ENCODE data around the gene GIMAP2. TPM values are rescaled to one million over a fixed set of nuclear protein-coding genes. Genes with fewer than 3 reads are reported as not detected.
A peak's percentile ranks its signal among the peaks of the same experiment; 100 is the strongest.

The GIMAP2 gene
- total RNA-seq, 2 donors from 2014 or later, result 7.0 to 9.2 TPM

DNA sequence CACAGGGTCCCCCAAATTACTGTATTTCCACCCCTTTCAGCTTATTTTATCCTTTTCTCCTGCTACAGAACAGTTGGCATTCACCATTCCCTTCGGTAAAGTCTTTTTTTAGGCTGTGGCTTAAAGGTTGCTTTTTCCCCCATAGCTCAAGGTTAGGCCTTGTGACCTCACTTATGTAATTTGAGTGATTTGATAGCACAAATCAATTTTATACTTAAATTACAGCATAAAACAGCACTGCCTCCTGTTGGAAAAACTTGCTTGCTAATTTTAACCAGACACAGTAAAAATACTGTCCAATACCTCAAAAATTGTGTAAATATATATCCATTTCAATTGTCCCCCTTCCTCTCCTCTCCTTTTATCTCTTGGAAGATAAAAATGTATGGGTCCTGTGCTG is 38.0 kb downstream of the GIMAP2 start:
- ATAC-seq (no peak), DNase-seq (no peak)
- intact Hi-C loops (cut with DNase I), result no loop called here

- ATAC-seq (no peak), DNase-seq (no peak)
- intact Hi-C loops (cut with DNase I), result no loop called here
Measured at GRCh38 chr7:150727381-150727780, 41.9 kb downstream of the GIMAP2 start.

GRCh38 chr7:150728011-150728410 is 42.5 kb downstream of the GIMAP2 start:
- intact Hi-C loops (cut with DNase I), result no loop called here
- DNase-seq, result no peak
- no peak for ATAC-seq

GRCh38 chr7:150728609-150729008 is 43.1 kb downstream of the GIMAP2 start:
- intact Hi-C loops (cut with DNase I), result no loop called here
- no peak for ATAC-seq
- no peak for DNase-seq

GRCh38 chr7:150731916-150732315 is 46.4 kb downstream of the GIMAP2 start:
- no peak for ATAC-seq
- intact Hi-C loops (cut with DNase I), result no loop called here
- no peak for DNase-seq

DNA sequence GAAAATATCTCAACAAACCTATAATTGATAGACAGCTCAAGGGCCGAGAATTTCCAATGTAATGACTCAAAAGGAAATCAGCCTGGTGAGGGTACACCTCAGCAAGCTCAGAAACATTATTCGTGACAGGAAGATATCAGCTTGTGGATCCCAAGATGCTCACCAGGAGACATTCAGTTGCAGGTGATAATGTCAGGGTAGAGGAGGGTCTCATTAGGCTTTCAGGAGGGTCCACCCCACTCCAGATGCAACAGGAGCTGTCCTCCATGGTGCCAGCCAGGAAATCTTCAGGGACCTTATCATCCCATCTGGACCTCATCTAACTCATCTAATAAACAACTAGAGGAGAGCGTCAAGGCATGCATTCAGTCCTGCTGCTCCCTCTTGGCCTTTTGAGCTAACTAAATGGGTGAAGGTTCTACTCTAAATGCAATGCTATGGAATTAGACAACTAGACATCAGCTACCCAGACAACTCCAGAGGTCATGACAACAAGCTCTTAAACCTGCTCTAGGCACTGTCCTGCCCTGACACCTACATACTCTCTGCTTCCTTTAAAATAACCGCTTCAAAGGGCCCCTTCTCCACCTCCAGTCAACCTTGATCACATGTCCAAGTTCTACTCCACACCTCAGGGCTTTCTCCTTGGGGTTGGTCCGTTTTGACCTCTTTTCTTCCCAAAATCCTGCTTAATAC is 47.4 kb downstream of the GIMAP2 start:
- no peak for DNase-seq
- intact Hi-C loops (cut with DNase I), result no loop called here

DNA sequence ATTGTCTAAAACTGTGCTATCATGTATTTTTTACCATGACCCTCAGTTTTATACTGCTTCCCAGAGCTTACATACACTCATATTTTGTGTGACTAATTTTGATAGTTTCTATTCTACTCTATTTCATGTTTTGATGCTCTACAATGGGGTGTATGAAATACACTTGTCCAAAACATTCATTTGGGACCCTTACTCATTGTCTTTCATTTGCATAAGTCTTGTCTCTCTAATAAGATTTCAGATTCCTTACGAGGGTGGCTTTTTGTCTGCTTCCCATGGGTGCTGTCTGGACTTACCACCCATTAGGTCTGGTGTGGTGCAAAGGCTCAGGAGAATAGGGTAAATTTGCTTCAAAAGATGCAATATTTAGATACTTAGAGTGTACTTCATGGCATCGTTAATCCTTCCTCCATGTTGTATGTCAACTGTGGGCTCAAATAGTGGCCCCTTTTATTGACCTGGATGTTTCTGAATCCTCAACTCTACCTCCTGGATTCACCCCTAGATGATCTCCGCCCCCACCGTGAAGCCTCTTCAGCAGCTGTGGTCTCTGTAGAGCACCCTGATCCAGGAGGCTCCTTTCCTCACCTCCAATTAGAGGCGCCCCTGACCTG is 48.1 kb downstream of the GIMAP2 start:
- no peak for DNase-seq
- no peak for ATAC-seq
- intact Hi-C loops (cut with DNase I), result no loop called here

More for the DNA sequence above, 47.4 kb downstream of the GIMAP2 start:
- no peak for ATAC-seq

GRCh38 chr7:150734254-150734653 is 48.7 kb downstream of the GIMAP2 start:
- ATAC-seq (no peak), DNase-seq (no peak)
- intact Hi-C loops (cut with DNase I), result no loop called here

GRCh38 chr7:150735596-150736358 is 50.3 kb downstream of the GIMAP2 start:
- ATAC-seq, result no peak
- intact Hi-C loops (cut with DNase I), result loop anchor here in 1 of 2 donors (5.0 kb wide), 1 partner anchor 103 kb away; the partner anchor contains the start of gene GIMAP6
- DNase-seq, result no peak

- ATAC-seq, result no peak
- no peak for DNase-seq
- intact Hi-C loops (cut with DNase I), result loop anchor here in 1 of 2 donors (5.0 kb wide), 1 partner anchor 105 kb away; the partner anchor contains the start of gene GIMAP6
Measured at GRCh38 chr7:150736864-150737263, 51.4 kb downstream of the GIMAP2 start.

DNA sequence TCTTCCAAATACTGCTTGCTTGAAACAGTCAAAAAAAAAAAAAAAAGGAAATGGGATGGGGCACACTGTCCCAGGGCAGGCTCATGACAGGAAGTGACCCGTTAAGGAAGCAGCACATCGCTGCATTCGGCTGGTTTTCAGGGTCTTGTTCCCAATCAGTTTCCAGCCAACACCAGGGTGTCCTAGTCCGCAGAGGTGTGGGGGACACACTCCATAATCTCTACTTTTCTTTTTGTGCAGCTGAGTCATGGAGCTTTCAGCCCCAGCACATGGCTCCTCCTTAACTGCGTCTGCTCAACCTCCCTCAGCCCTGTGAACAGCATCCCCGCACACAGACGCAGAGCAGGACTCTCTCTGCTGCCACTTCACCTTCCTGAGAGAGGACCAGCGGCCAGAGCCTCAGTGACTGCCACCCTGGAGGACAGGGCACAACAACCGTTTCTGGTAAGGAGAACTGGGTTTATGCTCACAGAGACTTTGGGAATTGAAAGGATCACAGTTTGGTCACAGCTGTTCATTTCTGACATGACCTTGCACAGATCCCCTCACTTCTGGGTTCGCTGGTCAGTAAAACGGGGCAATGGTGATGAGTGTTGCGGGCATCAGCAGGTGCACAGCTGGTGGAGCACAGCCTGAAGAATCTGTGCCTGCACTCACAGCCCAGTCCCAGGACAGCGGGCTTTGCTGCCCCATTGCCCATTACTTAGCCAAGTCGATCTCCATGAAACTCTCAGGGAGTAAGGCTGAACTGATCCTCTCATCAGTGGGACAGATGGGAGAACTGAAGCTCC is 52.0 kb downstream of the GIMAP2 start, which contains the start of gene GIMAP5:
Gene GIMAP5 (plus strand): TSS at position 154 of the 791 bp plus-strand sequence. CDS start 3,467 bp downstream, outside the sequence.
- DNase-seq (peak; percentile 32), ATAC-seq (peak; percentile 59 to 77)
- intact Hi-C loops (cut with DNase I), result loop anchor here in 1 of 2 donors (5.0 kb wide), 1 partner anchor 105 kb away; the partner anchor contains the start of gene GIMAP6

DNA sequence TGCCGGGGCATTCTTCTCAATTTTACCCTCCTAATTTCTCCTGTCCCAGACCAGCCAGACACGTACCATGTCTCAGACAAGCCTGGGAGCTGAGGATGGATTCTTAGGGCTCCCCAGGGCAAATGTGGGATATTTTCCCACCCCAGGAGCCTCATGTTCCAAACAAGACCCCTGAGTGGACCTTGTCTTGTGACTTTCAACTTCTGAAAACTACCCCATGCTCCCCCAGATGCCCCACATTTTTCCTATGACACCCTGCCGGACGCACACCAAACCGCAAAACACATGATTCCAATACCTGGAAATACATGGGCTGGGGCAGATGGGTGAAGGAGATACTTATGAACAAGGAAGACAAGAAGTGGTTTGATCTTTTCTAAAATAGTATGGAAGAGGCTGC is 52.6 kb downstream of the GIMAP2 start:
- intact Hi-C loops (cut with DNase I), result loop anchor here in 1 of 2 donors (5.0 kb wide), 1 partner anchor 106 kb away; the partner anchor contains the start of gene GIMAP6
- peak in 1 of 2 donors; percentile 10 for ATAC-seq

DNA sequence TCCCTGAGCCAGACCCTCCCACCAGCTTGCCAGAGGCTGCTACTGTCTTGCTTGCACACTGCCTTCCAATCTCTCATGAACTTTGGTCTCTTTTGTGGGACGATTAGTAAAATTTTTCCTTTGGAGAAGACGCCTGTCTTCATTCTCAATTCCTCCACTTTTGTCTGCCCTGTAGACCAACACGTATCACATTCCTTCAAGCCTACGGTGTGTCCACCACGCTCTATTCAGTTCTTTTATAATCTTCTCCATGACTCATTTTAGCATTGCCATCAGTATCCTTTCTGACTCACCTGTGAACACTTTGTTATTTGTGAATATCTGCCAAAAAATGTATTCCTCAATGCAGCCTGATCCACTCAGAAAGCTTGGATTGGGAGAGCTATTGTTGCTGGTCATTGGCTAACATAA is 53.1 kb downstream of the GIMAP2 start:
- ATAC-seq, result no peak
- no peak for DNase-seq
- intact Hi-C loops (cut with DNase I), result loop anchor here in 1 of 2 donors (5.0 kb wide), 1 partner anchor 106 kb away; the partner anchor contains the start of gene GIMAP6

More for the DNA sequence above, 52.6 kb downstream of the GIMAP2 start:
- DNase-seq, result no peak

DNA sequence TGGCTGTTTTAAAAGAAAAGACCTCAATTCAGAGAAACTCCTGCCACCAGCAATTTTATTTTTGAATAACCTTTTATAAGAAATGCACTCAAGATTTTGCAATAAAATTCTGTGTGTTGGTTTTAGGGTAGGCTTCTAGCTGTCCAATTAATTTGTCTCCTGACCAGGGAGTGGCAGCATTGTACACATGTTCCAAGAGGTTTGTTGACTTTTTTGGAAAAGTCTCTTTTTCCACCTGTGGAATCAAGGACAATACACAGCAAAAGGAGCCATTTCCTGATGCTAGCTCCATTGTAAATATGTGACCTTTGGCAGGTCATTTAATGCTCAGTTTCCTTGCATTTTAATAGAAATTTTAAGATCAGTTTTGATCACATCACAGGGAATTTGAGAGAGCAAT is 53.5 kb downstream of the GIMAP2 start:
- intact Hi-C loops (cut with DNase I), result loop anchor here in 1 of 2 donors (5.0 kb wide), 1 partner anchor 107 kb away; the partner anchor contains the start of gene GIMAP6
- no peak for DNase-seq
- ATAC-seq, result no peak

- no peak for ATAC-seq
- DNase-seq, result no peak
- intact Hi-C loops (cut with DNase I), result no loop called here
Measured at GRCh38 chr7:150740053-150740452, 54.5 kb downstream of the GIMAP2 start.

GRCh38 chr7:150742286-150742968 is 56.9 kb downstream of the GIMAP2 start:
- intact Hi-C loops (cut with DNase I), result no loop called here
- DNase-seq, result no peak
- ATAC-seq, result no peak

All from left cardiac atrium (tissue), 4 donors.